Measurements from ENCODE around the gene WNT2B. TPM values are rescaled to one million over a fixed set of nuclear protein-coding genes. Genes with fewer than 3 reads are reported as not detected.

The WNT2B gene
- total RNA-seq, 1 experiment from 2014 or later, result 5.8 TPM

DNA sequence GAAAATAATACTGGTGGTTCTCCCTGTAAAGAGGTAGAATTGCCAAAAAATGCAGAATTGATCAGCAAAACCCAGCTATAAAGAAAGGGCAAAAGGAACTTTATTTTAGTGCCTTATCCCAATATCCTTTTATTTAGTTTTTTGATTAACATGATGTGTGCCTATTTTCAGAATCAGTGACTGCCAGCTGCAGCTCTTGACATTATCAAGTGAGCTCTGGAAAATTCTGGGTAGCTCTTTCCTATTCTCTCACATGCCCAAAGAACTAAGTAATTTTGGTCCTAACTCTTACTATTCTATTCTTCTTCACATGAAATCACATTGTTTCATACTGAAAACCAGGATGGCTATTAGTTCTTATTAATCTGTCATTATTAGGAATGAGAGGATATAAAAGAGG, 22.1 kb downstream of the WNT2B start:
- DNase-seq, result no peak
- Mint-ChIP-seq H3K4me1 (ENCODE audit: low read depth, unreplicated experiment) (no peaks in the 10 kb centered on the region), H3K27me3 (ENCODE audit: unreplicated experiment) (no peaks in the 10 kb centered on the region), H3K27ac (ENCODE audit: unreplicated experiment) (no peak overlapping the region), H3K9me3 (ENCODE audit: low read depth, unreplicated experiment) (no peaks in the 10 kb centered on the region), H3K36me3 (ENCODE audit: insufficient read depth, unreplicated experiment) (peaks cover 3% of the 10 kb centered on the region), H3K4me3 (ENCODE audit: low read depth, unreplicated experiment) (no peak overlapping the region)
- no TSS peak for BruUV-seq (replicated peaks)
- CTCF ChIA-PET, result no interaction called here
- intact Hi-C loops (cut with micrococcal nuclease; ENCODE audit: unreplicated experiment), result no loop called here
- TF ChIP-seq, protein P1, sequence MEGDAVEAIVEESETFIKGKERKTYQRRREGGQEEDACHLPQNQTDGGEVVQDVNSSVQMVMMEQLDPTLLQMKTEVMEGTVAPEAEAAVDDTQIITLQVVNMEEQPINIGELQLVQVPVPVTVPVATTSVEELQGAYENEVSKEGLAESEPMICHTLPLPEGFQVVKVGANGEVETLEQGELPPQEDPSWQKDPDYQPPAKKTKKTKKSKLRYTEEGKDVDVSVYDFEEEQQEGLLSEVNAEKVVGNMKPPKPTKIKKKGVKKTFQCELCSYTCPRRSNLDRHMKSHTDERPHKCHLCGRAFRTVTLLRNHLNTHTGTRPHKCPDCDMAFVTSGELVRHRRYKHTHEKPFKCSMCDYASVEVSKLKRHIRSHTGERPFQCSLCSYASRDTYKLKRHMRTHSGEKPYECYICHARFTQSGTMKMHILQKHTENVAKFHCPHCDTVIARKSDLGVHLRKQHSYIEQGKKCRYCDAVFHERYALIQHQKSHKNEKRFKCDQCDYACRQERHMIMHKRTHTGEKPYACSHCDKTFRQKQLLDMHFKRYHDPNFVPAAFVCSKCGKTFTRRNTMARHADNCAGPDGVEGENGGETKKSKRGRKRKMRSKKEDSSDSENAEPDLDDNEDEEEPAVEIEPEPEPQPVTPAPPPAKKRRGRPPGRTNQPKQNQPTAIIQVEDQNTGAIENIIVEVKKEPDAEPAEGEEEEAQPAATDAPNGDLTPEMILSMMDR (IDR thresholded peaks at IDR 0.05; ENCODE audit: unreplicated experiment), result no peak

DNA sequence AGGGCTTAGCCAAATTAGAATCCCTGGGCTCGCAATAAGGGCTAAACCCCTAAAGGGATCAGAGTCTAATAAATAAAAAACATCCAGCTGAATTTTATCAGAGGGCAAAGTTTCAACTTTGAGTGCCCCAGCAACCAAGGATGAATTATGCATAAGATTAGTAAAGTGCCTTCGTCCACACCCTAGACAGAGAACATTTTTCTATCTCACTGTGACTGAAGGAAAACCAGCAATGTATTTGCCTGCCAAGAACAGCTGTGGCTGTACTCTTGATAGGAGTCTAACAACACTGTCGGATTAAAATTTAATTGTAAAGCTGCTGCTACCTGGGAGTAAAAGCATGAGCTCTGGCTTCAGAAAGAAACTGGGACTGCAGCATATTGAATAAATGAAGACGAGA, 23.3 kb downstream of the WNT2B start:
- Mint-ChIP-seq H3K27ac (ENCODE audit: unreplicated experiment) (no peak overlapping the region), H3K4me3 (ENCODE audit: low read depth, unreplicated experiment) (no peak overlapping the region), H3K36me3 (ENCODE audit: insufficient read depth, unreplicated experiment) (peaks cover 3% of the 10 kb centered on the region), H3K9me3 (ENCODE audit: low read depth, unreplicated experiment) (no peaks in the 10 kb centered on the region), H3K27me3 (ENCODE audit: unreplicated experiment) (no peaks in the 10 kb centered on the region), H3K4me1 (ENCODE audit: low read depth, unreplicated experiment) (no peaks in the 10 kb centered on the region)
- no TSS peak for BruUV-seq (replicated peaks)
- TF ChIP-seq, protein P1 (IDR thresholded peaks at IDR 0.05; ENCODE audit: unreplicated experiment), result no peak
- no peak for DNase-seq
- CTCF ChIA-PET, result no interaction called here
- intact Hi-C loops (cut with micrococcal nuclease; ENCODE audit: unreplicated experiment), result no loop called here

DNA sequence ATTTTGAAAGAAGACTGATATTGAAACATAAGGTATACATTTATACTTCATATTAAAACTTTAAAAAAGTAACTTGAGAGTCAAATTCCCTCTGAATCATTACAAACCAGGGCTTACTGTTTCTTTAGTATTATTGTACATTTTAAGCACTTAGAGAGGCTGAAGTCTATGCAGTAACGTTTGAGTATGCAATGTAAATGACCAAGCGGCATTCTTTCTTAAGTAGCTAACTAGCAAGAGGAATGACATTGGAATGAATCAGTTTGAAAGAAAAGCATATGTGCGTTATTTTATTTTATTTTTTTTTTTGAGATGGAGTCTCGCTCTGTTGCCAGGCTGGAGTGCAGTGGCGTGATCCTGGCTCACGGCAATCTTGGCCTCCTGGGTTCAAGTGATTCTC, 24.3 kb downstream of the WNT2B start:
- CTCF ChIA-PET, result no interaction called here
- Mint-ChIP-seq H3K4me1 (ENCODE audit: low read depth, unreplicated experiment) (no peaks in the 10 kb centered on the region), H3K27me3 (ENCODE audit: unreplicated experiment) (no peaks in the 10 kb centered on the region), H3K36me3 (ENCODE audit: insufficient read depth, unreplicated experiment) (peaks cover 3% of the 10 kb centered on the region), H3K9me3 (ENCODE audit: low read depth, unreplicated experiment) (no peaks in the 10 kb centered on the region), H3K4me3 (ENCODE audit: low read depth, unreplicated experiment) (no peak overlapping the region), H3K27ac (ENCODE audit: unreplicated experiment) (no peak overlapping the region)
- no TSS peak for BruUV-seq (replicated peaks)
- no peak for DNase-seq
- TF ChIP-seq, protein P1 (IDR thresholded peaks at IDR 0.05; ENCODE audit: unreplicated experiment), result no peak
- intact Hi-C loops (cut with micrococcal nuclease; ENCODE audit: unreplicated experiment), result no loop called here

DNA sequence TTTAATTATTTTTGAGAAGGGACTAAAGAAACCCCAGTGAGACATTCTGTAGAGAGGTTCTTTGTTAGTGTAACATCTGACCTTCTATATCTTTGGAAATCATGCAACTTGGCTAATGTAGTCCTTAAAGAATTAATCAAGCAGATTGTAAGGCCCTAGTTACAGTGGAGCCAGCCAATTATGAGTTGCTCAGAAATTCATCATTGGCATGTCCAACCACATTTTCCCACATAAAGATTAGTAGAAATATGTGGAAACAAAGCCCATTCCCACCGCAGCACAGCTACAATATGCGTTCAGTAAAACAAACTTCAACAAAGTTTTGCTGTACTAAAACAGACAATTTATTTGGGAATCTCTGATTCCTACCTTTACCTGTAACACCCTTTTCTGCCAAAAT, 27.8 kb downstream of the WNT2B start:
- H3K4me1 Mint-ChIP-seq (ENCODE audit: low read depth, unreplicated experiment), result no peaks in the 10 kb centered on the region
- no peaks in the 10 kb centered on the region for H3K27me3 Mint-ChIP-seq (ENCODE audit: unreplicated experiment)
- no peak for DNase-seq
- CTCF ChIA-PET, result no interaction called here
- no peak overlapping the region for H3K4me3 Mint-ChIP-seq (ENCODE audit: low read depth, unreplicated experiment)
- H3K27ac Mint-ChIP-seq (ENCODE audit: unreplicated experiment), result no peak overlapping the region
- BruUV-seq (replicated peaks), result no TSS peak
- TF ChIP-seq, protein P1 (IDR thresholded peaks at IDR 0.05; ENCODE audit: unreplicated experiment), result no peak
- H3K36me3 Mint-ChIP-seq (ENCODE audit: insufficient read depth, unreplicated experiment), result no peaks in the 10 kb centered on the region
- intact Hi-C loops (cut with micrococcal nuclease; ENCODE audit: unreplicated experiment), result no loop called here
- no peaks in the 10 kb centered on the region for H3K9me3 Mint-ChIP-seq (ENCODE audit: low read depth, unreplicated experiment)

DNA sequence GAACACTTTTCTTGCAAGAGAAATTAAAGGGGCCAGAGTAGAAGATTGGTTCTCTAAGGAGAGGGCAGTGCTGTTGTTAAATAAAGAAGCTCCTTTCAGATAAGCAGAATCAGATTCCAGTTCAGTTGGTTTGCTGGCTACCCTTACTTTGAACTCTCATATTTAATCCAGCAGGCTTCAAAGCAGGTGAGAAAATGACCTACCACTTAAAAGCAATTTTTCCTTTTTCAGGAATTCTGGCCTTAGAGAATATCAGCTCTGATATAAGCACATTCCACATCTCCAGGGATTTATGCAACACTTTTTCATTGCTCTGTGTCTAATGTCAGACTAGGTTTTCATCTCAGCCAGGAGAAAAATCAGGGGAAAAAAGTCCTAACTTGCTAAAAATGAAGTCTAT, 28.7 kb downstream of the WNT2B start:
- CTCF ChIA-PET, result no interaction called here
- no peak overlapping the region for H3K4me3 Mint-ChIP-seq (ENCODE audit: low read depth, unreplicated experiment)

More for the DNA sequence above, 28.7 kb downstream of the WNT2B start:
- H3K36me3 Mint-ChIP-seq (ENCODE audit: insufficient read depth, unreplicated experiment), result peaks cover 9% of the 10 kb centered on the region
- H3K27ac Mint-ChIP-seq (ENCODE audit: unreplicated experiment), result no peak overlapping the region
- intact Hi-C loops (cut with micrococcal nuclease; ENCODE audit: unreplicated experiment), result no loop called here
- no peak for DNase-seq
- TF ChIP-seq, protein P1 (IDR thresholded peaks at IDR 0.05; ENCODE audit: unreplicated experiment), result no peak
- H3K27me3 Mint-ChIP-seq (ENCODE audit: unreplicated experiment), result no peaks in the 10 kb centered on the region
- BruUV-seq (replicated peaks), result no TSS peak
- peaks cover 6% of the 10 kb centered on the region for H3K4me1 Mint-ChIP-seq (ENCODE audit: low read depth, unreplicated experiment)
- no peaks in the 10 kb centered on the region for H3K9me3 Mint-ChIP-seq (ENCODE audit: low read depth, unreplicated experiment)
